Type B pancreatic cell (in vitro differentiated cells): ENCODE data around the gene TP53I11. TPM values are rescaled to one million over a fixed set of nuclear protein-coding genes. Genes with fewer than 3 reads are reported as not detected.
A peak's percentile ranks its signal among the peaks of the same experiment; 100 is the strongest.

Experiments used
- DNase-seq: peaks from one replicate; pipeline ENCODE4 v3.0.0; 2021; ENCODE audit warnings: mixed read lengths; ENCODE audit not compliant: unreplicated experiment; ENCODE audit errors: extremely low spot score
- H3K27ac Mint-ChIP-seq: 2 replicates; pipeline ENCODE4 v1.8.0; 2021; ENCODE audit warnings: mild to moderate bottlenecking, mixed read lengths
- H3K27me3 Mint-ChIP-seq: 2 replicates; pipeline ENCODE4 v1.8.0; 2021; ENCODE audit warnings: mixed read lengths
- H3K36me3 Mint-ChIP-seq: 2 replicates; pipeline ENCODE4 v1.8.0; 2021; ENCODE audit warnings: mixed read lengths
- H3K4me1 Mint-ChIP-seq: one replicate; pipeline ENCODE4 v1.8.0; 2021; ENCODE audit warnings: mixed read lengths; ENCODE audit not compliant: unreplicated experiment
- H3K4me3 Mint-ChIP-seq: 2 replicates; pipeline ENCODE4 v1.8.0; 2021; ENCODE audit warnings: mild to moderate bottlenecking, mixed read lengths
- H3K9me3 Mint-ChIP-seq: 2 replicates; pipeline ENCODE4 v1.8.0; 2021; ENCODE audit warnings: mixed read lengths
- total RNA-seq: library from RNA; stranded (reverse); gene quantifications from 2 replicates; pipeline ENCODE4 v1.2.1, GENCODE V29; 2021; ENCODE audit warnings: low replicate concordance
- TF ChIP-seq, protein P1 (sequence below): fragments of 200-600 bp; sonication (generic); conservative IDR thresholded peaks from 2 replicates; pipeline ENCODE4 v1.5.0; 2021; ENCODE audit warnings: antibody characterized with exemption, mild to moderate bottlenecking

TP53I11 gene
- total RNA-seq, 1 donor from 2014 or later = 72.4 TPM

DNA sequence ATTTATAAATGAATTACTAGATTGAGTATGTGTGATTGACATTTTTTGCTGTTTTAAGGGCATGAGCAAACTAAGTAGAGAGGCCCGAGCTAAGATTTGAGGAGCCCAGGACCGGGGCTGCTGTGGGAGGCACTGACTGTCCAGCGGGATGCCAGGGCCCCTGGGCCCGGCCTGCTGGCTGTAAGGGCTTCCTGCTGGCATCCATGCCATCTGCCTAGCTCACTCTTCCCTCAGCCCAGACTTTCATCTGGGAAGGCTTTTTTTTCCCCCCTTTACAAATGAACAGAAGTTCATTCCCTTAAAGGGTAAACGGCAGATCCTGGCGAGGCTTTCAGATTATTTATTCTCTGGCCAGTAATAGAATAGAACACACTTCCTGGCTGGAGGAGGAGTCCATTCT is 16.0 kb upstream of the TP53I11 start:
- Mint-ChIP-seq H3K4me1 (peaks cover 23% of the 10 kb centered on the region), H3K36me3 (no peaks in the 10 kb centered on the region), H3K4me3 (no peak overlapping the region), H3K27ac (no peak overlapping the region), H3K27me3 (no peaks in the 10 kb centered on the region), H3K9me3 (no peaks in the 10 kb centered on the region)
- TF ChIP-seq, protein P1, sequence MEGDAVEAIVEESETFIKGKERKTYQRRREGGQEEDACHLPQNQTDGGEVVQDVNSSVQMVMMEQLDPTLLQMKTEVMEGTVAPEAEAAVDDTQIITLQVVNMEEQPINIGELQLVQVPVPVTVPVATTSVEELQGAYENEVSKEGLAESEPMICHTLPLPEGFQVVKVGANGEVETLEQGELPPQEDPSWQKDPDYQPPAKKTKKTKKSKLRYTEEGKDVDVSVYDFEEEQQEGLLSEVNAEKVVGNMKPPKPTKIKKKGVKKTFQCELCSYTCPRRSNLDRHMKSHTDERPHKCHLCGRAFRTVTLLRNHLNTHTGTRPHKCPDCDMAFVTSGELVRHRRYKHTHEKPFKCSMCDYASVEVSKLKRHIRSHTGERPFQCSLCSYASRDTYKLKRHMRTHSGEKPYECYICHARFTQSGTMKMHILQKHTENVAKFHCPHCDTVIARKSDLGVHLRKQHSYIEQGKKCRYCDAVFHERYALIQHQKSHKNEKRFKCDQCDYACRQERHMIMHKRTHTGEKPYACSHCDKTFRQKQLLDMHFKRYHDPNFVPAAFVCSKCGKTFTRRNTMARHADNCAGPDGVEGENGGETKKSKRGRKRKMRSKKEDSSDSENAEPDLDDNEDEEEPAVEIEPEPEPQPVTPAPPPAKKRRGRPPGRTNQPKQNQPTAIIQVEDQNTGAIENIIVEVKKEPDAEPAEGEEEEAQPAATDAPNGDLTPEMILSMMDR = no peak
- DNase-seq = no peak

- Mint-ChIP-seq H3K9me3 (no peaks in the 10 kb centered on the region), H3K4me3 (no peak overlapping the region), H3K27me3 (no peaks in the 10 kb centered on the region), H3K27ac (no peak overlapping the region), H3K4me1 (peaks cover 23% of the 10 kb centered on the region), H3K36me3 (no peaks in the 10 kb centered on the region)
- TF ChIP-seq, protein P1 = no peak
- DNase-seq = no peak
These were observed 14.0 kb upstream of the TP53I11 start for GRCh38 chr11:44964526-44965209.

DNA sequence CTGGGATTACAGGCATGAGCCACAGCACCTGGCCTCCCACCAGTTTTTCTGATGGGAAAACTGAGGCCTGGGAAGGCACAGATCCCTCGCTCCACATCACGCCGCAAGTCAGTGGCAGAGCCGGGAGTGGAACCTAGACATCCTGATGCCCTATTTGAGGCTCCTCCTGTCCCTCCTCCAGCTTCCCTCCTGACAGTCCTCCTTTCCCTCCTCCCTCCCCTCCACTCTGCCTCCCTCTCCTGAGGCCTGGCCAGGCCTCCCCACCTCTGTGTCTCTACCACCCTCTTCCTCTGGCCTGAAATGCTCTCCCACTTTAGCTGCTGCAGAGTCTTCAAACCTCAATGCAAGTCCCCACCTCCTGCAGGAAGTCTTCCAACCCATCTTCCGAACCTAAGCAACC is 13.3 kb upstream of the TP53I11 start:
- no peaks in the 10 kb centered on the region for H3K36me3 Mint-ChIP-seq
- H3K27ac Mint-ChIP-seq = peak overlapping the region; percentile 25
- peaks cover under 1% of the 10 kb centered on the region for H3K27me3 Mint-ChIP-seq
- no peak overlapping the region for H3K4me3 Mint-ChIP-seq
- H3K4me1 Mint-ChIP-seq = peaks cover 20% of the 10 kb centered on the region
- no peak for DNase-seq
- H3K9me3 Mint-ChIP-seq = no peaks in the 10 kb centered on the region
- TF ChIP-seq, protein P1 = no peak

GRCh38 chr11:44963136-44963535 is 12.5 kb upstream of the TP53I11 start:
- Mint-ChIP-seq H3K4me3 (no peak overlapping the region), H3K4me1 (peaks cover 25% of the 10 kb centered on the region), H3K9me3 (no peaks in the 10 kb centered on the region), H3K36me3 (no peaks in the 10 kb centered on the region), H3K27me3 (peaks cover 4% of the 10 kb centered on the region), H3K27ac (no peak overlapping the region)
- no peak for DNase-seq
- TF ChIP-seq, protein P1 = no peak

DNA sequence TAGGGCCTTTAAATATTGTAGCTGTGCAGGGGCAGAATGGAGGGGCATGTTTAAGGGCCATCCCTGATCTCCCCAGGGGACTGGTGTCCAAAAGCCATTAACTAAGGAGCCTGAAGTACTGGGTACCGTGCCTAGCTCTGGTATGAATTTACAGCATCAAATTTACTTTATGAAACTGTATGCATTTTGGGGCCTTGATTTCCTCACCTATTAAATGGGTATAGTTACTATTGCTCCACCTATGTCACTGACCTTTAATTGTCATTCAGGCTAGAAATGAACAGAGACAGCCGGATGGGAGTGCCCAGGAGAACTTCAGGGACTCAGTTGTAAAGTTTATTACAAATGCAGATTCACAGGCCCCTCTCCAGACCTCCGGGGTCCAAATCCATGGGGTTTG is 11.8 kb upstream of the TP53I11 start:
- DNase-seq = no peak
- H3K9me3 Mint-ChIP-seq = no peaks in the 10 kb centered on the region
- TF ChIP-seq, protein P1 = no peak
- no peak overlapping the region for H3K27ac Mint-ChIP-seq
- H3K4me1 Mint-ChIP-seq = peaks cover 29% of the 10 kb centered on the region
- H3K36me3 Mint-ChIP-seq = no peaks in the 10 kb centered on the region
- H3K4me3 Mint-ChIP-seq = no peak overlapping the region
- peaks cover 10% of the 10 kb centered on the region for H3K27me3 Mint-ChIP-seq
